Measurements from ENCODE around the gene HIP1.

- TF ChIP-seq, protein P1, sequence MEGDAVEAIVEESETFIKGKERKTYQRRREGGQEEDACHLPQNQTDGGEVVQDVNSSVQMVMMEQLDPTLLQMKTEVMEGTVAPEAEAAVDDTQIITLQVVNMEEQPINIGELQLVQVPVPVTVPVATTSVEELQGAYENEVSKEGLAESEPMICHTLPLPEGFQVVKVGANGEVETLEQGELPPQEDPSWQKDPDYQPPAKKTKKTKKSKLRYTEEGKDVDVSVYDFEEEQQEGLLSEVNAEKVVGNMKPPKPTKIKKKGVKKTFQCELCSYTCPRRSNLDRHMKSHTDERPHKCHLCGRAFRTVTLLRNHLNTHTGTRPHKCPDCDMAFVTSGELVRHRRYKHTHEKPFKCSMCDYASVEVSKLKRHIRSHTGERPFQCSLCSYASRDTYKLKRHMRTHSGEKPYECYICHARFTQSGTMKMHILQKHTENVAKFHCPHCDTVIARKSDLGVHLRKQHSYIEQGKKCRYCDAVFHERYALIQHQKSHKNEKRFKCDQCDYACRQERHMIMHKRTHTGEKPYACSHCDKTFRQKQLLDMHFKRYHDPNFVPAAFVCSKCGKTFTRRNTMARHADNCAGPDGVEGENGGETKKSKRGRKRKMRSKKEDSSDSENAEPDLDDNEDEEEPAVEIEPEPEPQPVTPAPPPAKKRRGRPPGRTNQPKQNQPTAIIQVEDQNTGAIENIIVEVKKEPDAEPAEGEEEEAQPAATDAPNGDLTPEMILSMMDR (IDR thresholded peaks at IDR 0.05), result no peak
- TF ChIP-seq EZH2 (IDR thresholded peaks at IDR 0.05), result no peak
- TF ChIP-seq EZH2phosphoT487 (IDR thresholded peaks at IDR 0.05), result no peak
Observed at GRCh38 chr7:75536491-75536890, 202.2 kb downstream of the HIP1 start.
